Type B pancreatic cell (in vitro differentiated cells): ENCODE measurements around the gene MAP3K7. TPM values are rescaled to one million over a fixed set of nuclear protein-coding genes. Genes with fewer than 3 reads are reported as not detected.

Experiments used
- DNase-seq: peaks from one replicate; pipeline ENCODE4 v3.0.0; 2021; ENCODE audit warnings: mixed read lengths; ENCODE audit not compliant: unreplicated experiment; ENCODE audit errors: extremely low spot score
- H3K27ac Mint-ChIP-seq: 2 replicates; pipeline ENCODE4 v1.8.0; 2021; ENCODE audit warnings: mild to moderate bottlenecking, mixed read lengths
- H3K27me3 Mint-ChIP-seq: 2 replicates; pipeline ENCODE4 v1.8.0; 2021; ENCODE audit warnings: mixed read lengths
- H3K36me3 Mint-ChIP-seq: 2 replicates; pipeline ENCODE4 v1.8.0; 2021; ENCODE audit warnings: mixed read lengths
- H3K4me1 Mint-ChIP-seq: one replicate; pipeline ENCODE4 v1.8.0; 2021; ENCODE audit warnings: mixed read lengths; ENCODE audit not compliant: unreplicated experiment
- H3K4me3 Mint-ChIP-seq: 2 replicates; pipeline ENCODE4 v1.8.0; 2021; ENCODE audit warnings: mild to moderate bottlenecking, mixed read lengths
- H3K9me3 Mint-ChIP-seq: 2 replicates; pipeline ENCODE4 v1.8.0; 2021; ENCODE audit warnings: mixed read lengths
- long read RNA-seq: library from polyadenylated mRNA; unstranded; transcript quantifications from one replicate; pipeline ENCODE4 v2.0.0, GENCODE V29; 2020
- total RNA-seq: library from RNA; stranded (reverse); gene quantifications from 2 replicates; pipeline ENCODE4 v1.2.1, GENCODE V29; 2021; ENCODE audit warnings: low replicate concordance
- TF ChIP-seq, protein P1 (sequence below): fragments of 200-600 bp; sonication (generic); conservative IDR thresholded peaks from 2 replicates; pipeline ENCODE4 v1.5.0; 2021; ENCODE audit warnings: antibody characterized with exemption, mild to moderate bottlenecking

The MAP3K7 gene
- 20.2 and 34.1 TPM in 2 replicates for total RNA-seq
- long read RNA-seq, full-length matches to known transcripts = 148 of 200 reads
- long read RNA-seq, partial matches to known transcripts = 14 of 200 reads
- long read RNA-seq, other reads (novel, unspliced or antisense) = 38 of 200 reads

DNA sequence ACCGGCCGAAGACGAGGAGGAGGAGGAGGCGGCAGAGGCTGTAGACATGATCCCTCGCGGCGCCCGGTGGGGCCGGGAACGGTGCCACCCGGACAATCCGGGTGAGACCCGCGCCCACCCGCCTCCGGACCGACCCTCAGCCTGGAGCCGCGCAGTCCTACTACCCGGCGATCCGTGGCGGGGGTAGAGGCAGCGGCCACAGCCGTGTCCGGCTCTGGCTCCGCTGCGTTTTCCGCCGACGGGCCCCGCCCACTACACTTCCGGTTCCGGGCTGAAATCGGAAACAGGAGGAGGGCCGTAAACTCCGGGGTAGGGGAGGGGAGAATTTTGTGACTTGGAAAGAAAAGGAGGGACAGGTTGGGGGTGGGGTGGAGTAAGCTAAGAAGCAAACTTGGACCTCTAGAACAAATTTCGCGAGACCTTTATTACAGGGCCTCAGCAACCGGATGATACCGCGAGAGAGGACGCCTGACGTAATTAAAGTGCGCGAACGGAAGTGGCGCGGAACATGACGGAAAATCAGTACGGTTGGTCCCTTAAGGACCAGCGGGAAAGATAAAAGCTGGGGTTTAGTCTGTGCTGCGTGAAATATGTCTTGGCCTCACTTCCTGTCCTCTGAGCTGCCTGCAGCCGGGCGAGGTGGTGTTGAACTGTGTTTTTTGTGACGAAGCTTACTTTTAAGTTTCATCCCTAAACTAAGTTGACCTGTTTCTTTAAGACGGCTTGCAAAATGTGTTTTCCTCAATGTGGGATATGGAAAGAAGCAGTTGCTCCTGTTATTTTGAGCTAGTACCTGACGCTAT is at the start of gene MAP3K7:
Gene MAP3K7 (minus strand): TSS at position 237 of the 803 bp plus-strand sequence. CDS start 189 bp downstream, at position 48.
- H3K4me3 Mint-ChIP-seq = peak within 1 kb of the TSS; percentile 98
- H3K4me1 Mint-ChIP-seq = peaks cover 22% of the 10 kb centered on the region
- H3K36me3 Mint-ChIP-seq = no peaks in the 10 kb centered on the region
- no peaks in the 10 kb centered on the region for H3K9me3 Mint-ChIP-seq
- peaks cover 11% of the 10 kb centered on the region for H3K27me3 Mint-ChIP-seq
- peak; percentile 92 for DNase-seq
- H3K27ac Mint-ChIP-seq = peak within 1 kb of the TSS; percentile 98
- TF ChIP-seq, protein P1, sequence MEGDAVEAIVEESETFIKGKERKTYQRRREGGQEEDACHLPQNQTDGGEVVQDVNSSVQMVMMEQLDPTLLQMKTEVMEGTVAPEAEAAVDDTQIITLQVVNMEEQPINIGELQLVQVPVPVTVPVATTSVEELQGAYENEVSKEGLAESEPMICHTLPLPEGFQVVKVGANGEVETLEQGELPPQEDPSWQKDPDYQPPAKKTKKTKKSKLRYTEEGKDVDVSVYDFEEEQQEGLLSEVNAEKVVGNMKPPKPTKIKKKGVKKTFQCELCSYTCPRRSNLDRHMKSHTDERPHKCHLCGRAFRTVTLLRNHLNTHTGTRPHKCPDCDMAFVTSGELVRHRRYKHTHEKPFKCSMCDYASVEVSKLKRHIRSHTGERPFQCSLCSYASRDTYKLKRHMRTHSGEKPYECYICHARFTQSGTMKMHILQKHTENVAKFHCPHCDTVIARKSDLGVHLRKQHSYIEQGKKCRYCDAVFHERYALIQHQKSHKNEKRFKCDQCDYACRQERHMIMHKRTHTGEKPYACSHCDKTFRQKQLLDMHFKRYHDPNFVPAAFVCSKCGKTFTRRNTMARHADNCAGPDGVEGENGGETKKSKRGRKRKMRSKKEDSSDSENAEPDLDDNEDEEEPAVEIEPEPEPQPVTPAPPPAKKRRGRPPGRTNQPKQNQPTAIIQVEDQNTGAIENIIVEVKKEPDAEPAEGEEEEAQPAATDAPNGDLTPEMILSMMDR = no peak

DNA sequence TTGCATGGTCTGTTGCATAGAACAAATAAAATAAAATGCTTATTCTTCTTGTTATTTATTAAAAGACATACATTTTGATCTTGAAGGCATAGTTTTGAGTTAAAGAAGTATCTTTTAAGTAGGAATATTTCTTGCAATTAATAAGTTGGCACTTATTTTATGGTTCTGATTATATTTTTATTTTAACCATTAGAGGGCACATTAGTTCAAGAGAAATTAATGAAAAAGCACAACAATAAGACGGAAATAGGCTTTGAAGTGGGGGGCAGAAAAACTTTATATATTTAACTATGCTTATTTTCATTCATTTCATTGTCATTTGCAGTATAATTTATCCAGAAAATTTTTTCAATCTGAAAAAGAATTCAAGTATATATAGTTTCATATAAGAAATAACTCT is 44.2 kb upstream of the MAP3K7 start:
- Mint-ChIP-seq H3K4me1 (no peaks in the 10 kb centered on the region), H3K9me3 (peaks cover 1% of the 10 kb centered on the region), H3K27me3 (peaks cover 31% of the 10 kb centered on the region), H3K36me3 (no peaks in the 10 kb centered on the region), H3K27ac (no peak overlapping the region), H3K4me3 (no peak overlapping the region)
- DNase-seq = no peak
- TF ChIP-seq, protein P1 = no peak

DNA sequence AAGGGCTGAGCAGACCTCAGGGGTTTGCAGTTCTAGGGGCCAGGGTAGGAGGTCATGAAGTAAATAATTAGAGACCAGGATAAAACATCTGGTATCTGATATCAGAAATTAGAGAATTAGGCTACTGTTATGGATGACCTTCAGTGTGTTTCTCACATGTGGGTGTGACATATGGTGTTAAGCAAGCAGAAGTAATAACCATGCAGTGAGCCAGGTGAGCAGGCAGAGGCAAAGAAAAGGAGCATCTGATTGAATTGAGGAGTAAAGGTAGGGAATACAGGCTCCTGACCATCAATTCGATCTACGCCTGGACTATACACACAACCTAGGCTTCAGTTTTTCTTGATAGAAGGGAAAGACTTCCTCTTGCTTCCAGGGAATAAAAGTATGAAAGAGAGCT is 34.7 kb upstream of the MAP3K7 start:
- TF ChIP-seq, protein P1 = no peak
- Mint-ChIP-seq H3K27me3 (peaks cover 43% of the 10 kb centered on the region), H3K27ac (no peak overlapping the region), H3K36me3 (no peaks in the 10 kb centered on the region), H3K9me3 (peaks cover 15% of the 10 kb centered on the region), H3K4me3 (no peak overlapping the region), H3K4me1 (no peaks in the 10 kb centered on the region)
- no peak for DNase-seq

DNA sequence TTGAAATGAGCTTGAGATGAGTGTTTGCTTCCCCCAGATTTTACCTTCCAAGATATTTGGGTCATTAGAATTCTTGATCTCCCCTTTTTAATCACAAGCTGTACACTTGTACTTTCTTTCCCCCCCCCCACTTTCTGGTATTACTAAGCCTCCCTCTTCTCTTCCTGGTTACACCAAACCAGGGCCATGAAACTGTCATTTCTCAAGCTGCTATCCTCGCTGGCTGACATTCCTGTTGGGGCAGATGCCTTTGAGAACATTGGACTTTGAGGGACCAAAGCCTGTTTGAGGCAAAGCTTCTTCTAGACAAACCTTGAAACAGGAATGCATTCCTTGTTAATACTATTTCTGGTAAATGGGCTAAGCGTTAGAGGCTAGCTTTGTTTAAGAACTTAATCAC is 32.3 kb upstream of the MAP3K7 start:
- Mint-ChIP-seq H3K9me3 (peaks cover 2% of the 10 kb centered on the region), H3K4me1 (no peaks in the 10 kb centered on the region), H3K27ac (no peak overlapping the region), H3K4me3 (no peak overlapping the region), H3K36me3 (no peaks in the 10 kb centered on the region), H3K27me3 (peaks cover 51% of the 10 kb centered on the region)
- DNase-seq = no peak
- TF ChIP-seq, protein P1 = no peak

DNA sequence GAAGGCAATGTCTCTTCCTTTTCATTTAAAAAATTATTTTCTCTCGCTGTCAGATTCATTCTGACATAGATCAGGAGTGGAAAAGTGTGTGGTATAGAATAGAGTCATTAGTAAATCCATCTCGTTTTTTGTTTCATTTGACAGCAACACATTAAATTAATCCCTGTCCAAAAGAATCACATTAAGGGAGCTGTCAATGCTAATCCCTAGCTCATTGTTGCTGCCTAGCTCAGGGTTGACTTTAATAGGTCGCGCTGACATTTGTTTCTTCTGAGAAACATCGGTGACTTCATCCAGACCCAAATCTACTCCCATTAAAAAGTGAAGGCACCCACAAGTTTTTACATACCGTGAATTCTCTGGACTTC is 25.4 kb upstream of the MAP3K7 start:
- no peak for DNase-seq
- Mint-ChIP-seq H3K27ac (no peak overlapping the region), H3K36me3 (no peaks in the 10 kb centered on the region), H3K4me1 (peaks cover 11% of the 10 kb centered on the region), H3K9me3 (no peaks in the 10 kb centered on the region), H3K27me3 (peaks cover 87% of the 10 kb centered on the region), H3K4me3 (peak overlapping the region; percentile 93)
- TF ChIP-seq, protein P1 = no peak
